Measurements from ENCODE around the gene FAM222A.

The FAM222A gene

DNA sequence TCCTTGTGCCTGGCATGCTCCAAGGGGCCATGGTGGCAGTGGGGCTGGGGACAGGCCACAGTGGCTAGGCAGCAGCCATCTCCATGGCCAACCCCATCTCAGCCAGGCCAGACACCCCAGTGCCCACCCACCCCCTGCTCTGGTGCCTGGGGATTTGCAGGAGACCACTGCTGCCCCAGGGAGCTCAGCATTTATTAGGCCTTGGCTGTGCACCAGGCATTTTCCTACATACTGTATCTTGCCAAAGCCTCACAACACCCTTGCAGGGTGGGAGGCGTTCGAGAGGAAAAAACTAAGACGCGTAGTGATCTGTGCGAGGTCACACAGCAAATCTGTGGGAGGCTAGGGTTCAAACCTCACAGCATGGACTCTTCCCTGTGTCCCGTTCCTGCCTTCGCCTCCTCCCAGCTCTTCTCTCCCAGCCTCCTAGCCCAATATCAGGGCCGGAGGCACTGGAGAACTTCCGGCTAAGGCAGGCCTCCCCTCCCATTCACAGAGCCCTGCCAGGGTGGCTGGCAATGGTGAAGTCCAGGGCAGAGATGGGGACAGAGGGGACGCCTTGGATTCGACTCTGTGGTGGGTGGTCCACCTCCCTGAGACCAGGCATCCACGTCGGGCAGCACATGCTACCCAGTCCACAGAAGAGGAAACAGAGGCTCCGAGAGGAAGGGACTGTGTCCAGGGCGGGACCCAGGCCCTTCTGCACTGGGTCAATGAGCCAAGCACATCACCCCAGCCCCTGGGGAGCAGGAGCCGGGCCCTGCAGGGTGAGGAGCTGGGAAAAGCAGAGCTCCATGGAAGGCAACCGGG is 57.4 kb downstream of the FAM222A start:
- DNase-seq (ENCODE audit: low read depth in 3 of 3, low spot score in 1 of 3): no peak

DNA sequence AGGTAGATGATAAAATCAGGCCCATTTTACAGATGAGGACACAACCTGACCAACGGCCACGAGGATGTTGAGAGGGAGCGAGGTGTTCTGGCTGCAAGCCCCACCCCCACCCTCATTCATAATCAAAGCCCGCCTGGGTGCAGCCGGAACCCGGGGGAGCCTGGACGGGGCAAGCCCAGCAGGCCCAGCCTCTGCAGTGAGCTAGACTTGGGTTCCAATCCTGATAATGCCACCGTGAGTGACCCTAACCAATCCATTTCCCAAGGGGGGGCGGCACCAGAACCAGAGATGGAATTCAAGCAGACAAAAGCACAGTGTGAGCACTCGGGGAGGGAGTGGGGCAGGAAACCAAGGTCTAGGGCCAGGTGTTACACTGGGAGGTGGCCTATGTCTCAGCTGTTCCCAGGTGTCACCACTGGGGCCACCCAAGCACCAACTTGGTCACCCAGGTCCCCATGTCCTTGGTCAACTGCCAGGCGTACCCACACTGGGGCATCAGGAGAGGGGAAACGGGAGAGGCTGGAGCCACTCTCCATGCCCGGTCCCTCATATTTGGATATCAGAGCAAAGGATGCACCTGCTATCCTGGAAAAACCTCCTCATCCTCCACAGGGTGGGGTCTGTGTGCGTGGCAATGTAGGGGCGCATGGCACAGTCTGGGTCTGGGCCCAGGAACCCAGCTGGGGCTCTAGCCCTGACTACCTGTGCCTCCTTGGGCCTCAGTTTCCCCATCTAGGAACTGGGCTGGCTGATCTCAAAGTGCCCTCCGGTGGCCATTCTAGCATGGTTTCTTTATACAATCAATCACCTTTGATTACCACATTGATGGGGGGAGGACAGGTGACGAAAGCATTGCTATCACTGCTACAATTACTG is 58.4 kb downstream of the FAM222A start:
- no peak for DNase-seq (ENCODE audit: low read depth in 3 of 3, low spot score in 1 of 3)

DNA sequence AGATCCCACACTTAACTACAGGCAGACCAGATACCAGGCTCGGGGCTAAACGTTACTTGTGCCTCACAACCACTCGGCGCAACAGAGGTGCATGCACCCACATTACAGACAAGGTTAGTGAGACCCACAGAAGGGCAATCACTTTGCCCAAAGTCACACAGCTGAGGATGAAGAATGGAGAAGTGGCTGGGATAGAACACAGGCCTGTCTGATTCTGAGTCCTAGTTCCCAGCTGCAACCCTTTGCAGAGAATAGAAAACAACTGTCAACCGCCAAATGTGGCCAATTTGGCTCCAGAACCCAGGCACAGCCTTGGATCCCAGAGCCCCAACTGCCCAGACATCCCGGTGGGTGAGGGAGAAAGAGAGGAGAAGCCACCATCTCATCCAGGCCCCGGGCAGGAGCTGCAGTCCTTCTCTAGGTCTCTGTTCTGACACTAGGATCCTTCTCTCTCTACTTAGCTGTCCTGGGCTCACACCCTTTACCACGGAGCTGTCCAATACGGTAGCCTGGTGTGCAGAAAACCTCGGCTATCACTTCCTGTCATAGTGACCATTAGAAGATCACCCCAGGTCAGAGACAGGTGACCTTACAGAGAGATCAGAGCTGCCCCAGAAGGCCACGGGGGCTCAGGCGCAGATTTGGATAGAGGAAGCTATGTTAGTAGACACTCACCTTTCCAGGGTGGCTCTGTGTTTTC is 59.1 kb downstream of the FAM222A start:
- DNase-seq (ENCODE audit: low read depth in 3 of 3, low spot score in 1 of 3): no peak

DNA sequence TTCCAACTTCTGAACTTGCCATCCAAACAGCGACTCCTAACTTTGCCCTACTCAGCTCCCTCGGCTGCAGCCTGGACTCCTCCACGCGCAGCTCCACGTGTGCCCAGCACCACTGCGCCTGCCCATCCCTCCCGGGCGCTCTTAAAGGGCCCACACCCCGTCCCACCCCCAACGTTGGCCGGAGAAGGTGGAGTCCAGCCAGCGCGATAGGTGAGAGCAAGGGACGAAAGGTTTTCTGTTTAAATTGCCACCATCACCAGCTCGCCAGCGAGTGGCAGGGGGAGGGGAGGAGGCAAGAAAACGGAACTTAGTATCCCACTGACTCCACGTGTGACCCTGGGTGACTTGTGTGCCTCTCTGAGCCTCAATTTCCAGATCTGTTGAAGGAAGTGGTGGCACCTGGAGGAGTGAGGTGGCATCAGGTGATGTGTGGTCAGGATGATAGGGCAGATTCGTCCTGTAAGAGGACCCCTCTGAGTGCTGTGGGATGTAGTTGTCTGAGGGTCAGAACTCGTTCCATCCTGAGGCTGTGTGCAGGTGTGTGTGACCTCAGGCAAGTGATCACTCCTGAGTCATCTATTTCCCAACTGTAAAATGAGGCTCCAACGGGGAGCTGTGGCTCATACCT is 59.9 kb downstream of the FAM222A start:
- no peak for DNase-seq (ENCODE audit: low read depth in 3 of 3, low spot score in 1 of 3)

DNA sequence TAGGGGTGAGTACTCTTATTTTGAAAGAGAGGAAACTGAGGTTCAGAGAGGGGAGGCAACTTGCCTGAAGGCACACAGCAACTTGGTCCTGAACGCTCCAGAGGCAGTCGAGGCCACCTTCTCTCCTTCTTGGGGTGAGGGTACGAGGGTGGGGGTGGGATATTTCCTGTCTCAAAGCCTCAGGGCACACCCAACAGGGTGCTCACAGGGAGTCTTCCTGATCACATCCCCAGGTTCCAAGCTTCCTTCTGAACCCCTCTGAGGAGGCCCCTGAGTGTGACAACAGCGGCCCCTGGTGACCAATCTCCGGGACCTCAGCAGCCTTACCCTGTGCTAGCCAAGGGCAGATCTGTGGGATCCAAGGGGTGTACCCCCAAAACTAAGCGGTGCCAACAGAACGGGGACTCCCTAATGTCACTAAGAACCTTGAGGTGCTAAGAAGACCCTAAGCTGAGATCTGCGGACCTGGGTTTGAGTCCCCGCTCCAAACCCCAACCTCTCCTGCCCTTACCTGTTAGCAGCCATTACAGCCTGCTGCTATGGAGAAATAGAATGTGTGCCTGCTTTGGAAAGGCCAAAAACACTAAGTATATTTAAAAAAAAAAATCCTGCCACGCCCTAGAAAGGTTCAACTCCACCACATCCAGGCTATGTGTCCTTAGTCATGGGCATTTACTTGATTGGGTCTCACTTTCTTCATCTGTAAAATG is 61.7 kb downstream of the FAM222A start:
- DNase-seq (ENCODE audit: low read depth in 3 of 3, low spot score in 1 of 3): peak; percentile 21 to 67 (median 42)

DNA sequence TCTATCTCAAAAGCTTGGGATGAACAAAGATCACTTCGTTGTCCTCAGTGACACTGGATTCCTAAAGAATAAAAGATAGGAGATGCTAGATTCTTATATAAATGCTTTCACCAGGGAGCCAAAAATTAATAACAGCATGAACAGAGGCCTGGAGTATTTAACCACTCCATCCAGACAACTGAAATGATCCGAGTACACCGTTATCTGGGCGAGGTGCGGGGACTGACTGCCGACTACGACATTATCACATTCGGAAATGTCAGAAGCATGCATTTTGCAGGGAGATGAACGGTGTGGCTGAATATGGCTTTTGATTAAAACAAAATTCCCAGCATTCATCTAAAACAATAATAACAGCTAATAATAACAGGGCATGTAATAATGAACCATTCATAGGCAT is 63.0 kb downstream of the FAM222A start:
- no peak for DNase-seq (ENCODE audit: low read depth in 3 of 3, low spot score in 1 of 3)

DNA sequence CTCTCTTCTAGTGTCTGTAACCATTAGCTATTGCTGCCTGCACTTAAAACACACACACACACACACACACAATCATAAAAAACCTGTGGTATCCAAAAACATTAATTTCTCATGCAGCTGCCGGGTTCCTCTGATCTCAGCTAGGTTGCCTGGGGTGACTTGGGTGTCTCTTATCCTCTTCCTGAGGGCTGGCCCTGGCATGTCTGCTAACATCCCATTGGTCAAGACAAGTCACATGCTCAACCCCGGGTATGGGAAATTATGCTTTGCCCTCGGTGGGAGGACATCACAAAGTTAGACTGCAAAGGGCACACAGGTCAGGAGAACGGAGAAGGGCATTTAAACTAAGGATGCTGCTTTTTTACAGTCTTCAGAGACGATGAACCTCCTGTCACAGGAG is 63.9 kb downstream of the FAM222A start:
- DNase-seq (ENCODE audit: low read depth in 3 of 3, low spot score in 1 of 3): peak in 1 of 3 donors; percentile 6

DNA sequence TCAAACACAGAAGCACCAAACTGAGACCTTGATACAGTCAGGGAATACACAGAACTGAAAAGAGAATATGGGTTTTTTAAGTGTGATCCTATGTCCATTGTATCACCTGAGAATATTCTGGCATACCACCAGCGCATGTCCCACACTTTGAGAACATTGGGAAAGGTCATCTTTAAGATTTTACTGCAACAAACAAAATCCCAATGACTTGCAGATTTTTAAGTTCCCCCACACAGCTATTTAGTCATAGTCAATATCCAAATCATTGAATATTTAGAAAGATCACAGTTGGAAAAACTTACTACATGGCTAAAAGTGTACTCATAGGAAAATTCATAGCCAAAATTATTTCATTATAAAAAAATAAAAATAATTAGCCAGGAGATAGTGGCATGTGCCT is 65.1 kb downstream of the FAM222A start:
- no peak for DNase-seq (ENCODE audit: low read depth in 3 of 3, low spot score in 1 of 3)

DNA sequence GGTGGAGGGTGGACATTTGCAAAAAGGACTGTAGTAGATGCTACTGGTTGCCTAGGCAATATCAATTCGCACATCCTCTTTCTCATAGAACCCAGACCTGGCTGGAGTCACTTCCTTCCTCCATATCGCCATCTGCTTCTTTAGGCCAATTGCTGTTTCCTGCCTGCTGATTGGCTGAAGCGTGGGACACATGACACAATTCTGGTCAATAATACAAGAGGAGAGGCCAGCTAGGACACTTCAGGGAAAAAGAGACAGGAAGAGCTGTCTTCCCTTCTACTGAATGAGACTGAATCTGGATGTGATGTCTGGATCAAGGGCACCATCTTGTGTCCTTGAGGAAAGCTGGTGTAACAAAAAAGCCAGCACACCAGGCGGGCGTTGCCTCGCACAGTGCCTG is 65.8 kb downstream of the FAM222A start:
- DNase-seq (ENCODE audit: low read depth in 3 of 3, low spot score in 1 of 3): no peak

DNA sequence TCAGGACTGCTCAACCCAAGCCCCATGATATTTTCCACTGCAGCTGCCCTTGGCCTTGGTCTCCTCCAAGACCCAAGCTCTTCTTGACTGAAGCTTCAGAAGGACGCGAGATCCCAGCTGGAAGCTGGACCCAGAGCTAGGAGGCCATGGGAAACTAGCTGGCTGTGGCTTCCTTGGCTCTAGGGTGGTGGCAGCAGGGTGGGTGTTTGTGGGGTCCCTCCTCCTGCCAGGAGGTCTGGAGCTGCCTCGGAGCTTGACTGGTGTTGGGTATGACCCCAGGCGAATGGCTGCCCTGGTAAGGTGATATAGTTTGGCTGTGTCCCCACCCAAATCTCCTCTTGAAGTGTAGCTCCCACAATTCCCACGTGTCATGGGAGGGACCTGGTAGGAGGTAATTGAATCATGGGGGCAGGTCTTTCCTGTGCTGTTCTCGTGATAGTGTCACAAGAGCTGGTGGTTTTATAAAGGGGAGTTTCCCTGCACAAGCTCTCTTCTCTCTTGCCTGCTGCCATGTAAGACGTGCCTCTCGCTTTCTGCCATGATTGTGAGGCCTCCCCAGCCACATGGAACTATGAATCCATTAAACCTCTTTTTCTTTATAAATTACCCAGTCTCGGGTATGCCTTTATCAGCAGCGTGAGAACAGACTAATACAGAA is 68.2 kb downstream of the FAM222A start:
- no peak for DNase-seq (ENCODE audit: low read depth in 3 of 3, low spot score in 1 of 3)

DNA sequence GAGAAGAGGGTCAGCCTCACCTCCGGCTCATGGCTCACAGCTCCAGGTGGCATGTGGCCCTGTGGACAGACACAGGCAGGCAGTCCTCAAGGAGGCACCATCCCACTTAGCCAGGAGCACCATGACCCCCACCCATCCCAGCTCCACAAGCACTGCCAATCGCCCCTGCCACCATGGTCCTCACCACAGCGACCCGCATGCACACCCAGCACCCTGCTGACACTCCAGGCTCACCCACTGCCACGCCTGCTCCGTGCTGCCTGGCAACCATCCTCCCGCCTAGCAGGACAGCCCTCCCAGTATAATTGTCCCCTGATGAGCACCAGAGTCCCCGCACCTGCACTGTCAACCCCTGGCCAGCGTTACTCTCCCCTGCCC is 68.7 kb downstream of the FAM222A start:
- no peak for DNase-seq (ENCODE audit: low read depth in 3 of 3, low spot score in 1 of 3)

DNA sequence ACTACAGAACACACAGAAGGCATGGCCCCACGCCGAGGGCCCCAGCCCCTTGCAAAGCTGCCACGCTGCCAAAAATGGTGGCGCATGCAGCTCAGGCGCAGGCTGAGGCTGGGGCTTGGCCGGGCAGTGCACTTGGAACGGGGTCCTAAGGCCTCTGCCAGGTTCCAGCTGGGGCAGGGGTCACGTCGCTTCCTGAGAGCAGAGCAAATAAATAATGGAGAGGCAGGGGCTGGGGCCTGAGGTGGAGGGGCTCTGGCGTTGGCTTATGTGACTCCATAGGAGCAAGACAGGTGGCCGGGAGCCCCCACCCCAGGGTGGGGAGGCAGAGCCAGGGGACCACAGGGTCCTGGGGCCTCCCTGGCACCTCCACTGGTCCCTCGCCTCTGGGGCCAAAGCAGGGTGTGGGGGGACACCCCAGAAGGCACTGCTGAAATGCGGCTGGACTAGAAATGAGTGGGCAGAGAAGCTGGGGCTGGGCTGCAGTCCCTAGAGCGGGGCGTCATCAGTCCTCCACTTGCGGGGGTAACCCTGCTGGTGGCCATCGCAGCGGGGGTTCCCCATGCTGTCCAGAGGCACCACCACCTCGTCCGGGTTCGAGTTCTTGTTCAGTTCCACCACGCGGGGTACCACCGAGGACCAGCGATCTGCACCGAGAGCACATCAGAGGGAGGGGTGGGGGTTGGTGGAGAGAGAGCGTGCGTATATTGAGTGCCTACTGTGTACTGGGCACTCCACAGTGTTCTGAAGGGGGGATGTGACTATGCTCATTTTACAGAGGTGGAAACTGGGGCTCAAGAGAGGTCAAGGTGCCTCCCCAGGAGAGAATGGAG is 69.7 kb downstream of the FAM222A start:
- DNase-seq (ENCODE audit: low read depth in 3 of 3, low spot score in 1 of 3): no peak

DNA sequence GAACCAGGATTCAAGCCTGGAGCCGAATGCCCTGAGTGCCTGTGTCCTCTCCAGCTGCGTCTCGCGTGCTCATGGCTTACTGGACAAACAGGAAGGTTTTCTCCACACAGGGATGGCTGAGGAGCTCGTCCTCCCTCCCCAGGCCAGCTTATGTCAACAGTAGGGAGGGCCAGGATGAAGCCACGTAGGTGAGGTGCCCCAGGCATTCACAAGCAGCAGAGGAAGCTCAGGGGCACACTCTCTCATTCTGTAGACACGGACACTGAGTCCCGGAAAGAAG is 70.3 kb downstream of the FAM222A start:
- DNase-seq (ENCODE audit: low read depth in 3 of 3, low spot score in 1 of 3): no peak

DNA sequence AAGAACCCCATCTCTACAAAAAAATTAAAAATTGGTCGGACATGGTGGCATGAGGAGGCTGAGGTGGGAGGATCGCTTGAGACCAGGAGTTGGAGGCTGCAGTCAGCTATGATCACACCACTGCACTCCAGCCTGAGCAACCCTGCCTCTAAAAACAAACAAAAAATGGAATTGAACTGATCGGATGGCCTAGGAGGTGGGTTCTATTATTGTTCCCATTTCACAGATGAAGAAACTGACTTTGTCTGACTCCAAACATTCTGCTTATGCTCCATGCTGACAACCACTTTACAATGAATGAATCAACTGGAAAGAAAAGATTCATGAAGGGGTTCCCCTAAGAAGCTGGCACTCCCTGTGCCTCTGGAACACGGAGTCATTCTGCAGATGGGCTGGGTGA is 72.2 kb downstream of the FAM222A start:
- no peak for DNase-seq (ENCODE audit: low read depth in 3 of 3, low spot score in 1 of 3)

DNA sequence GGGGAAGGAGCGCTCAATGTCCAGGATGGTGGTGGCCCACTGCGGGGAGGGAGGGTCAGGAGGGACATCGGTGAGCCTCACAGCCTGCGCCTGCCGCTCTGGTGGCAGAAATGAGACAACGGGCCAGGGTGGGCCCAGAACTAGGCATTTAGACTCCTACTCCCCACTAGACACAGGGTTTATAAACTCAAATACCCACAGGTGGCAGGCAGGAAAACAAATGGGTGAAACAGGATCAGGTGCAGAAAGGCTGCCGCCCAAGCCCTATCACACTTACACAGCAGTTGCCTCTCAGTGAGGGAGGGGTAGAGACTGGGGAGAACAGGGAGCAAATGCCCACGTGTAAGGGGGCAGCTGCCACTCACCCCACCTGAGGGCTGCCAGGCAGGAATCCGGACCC is 73.2 kb downstream of the FAM222A start:
- DNase-seq (ENCODE audit: low read depth in 3 of 3, low spot score in 1 of 3): no peak

DNA sequence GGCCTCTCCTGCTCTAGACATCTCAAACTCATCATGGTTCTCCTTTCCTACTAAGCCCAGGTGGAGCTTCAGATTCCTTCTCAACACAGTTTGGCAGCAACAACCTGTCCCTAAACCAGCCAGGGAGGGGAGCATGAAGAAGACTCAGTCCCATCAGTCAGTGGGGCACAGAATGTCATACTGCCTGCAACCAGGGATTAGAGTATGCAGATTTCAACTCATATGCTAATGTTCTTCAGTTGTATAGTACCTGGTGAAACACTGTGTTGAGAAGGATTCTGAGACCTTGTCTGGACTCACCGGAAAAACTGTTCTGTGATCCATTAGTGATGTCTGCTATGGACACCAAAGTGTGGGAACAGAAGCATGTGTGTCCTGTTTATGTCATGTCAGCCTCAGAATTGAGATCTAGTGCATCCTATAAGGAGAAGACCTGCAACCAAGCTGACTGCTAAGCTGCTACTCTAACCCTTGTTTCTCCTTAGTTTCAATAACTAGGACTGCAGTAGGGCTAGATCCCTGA is 76.0 kb downstream of the FAM222A start:
- no peak for DNase-seq (ENCODE audit: low read depth in 3 of 3, low spot score in 1 of 3)

DNA sequence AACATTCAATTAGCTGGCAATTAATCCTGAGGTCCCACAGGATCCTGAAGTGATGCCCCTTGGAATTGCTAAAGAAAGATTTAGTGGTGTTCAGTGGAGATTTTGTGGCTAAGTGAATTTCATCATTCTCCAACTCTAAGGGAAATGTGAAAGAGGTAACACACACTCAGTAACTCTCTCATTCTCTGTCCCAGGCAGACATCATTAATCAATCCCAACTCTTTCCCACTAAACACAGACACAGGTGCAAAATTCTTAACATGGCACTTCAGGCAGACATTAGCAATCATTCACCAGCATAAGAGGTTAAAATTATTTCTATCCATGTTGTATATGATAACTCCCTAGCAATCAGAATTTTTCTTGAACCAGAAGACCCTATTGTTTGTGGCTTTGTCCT is 79.4 kb downstream of the FAM222A start:
- no peak for DNase-seq (ENCODE audit: low read depth in 3 of 3, low spot score in 1 of 3)

DNA sequence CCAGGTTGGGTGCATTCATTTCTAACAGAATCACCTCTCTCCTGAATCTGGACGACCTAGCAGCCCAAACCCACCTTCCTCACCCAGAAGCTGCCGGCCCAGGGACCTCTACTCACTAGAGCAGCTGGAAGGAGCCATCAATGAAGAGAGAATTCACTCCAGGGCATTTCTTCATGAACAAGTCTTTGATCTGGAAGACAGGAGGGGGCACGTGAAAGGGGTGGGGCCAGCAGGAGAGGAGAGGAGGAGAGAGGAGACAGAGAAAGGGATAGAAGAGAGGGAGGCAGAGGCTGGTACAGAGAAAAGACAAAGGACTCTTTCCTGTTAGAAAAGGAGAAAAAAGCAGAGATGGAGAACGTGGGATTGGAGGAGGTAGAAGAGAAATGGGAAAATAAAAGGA is 79.8 kb downstream of the FAM222A start:
- no peak for DNase-seq (ENCODE audit: low read depth in 3 of 3, low spot score in 1 of 3)

DNA sequence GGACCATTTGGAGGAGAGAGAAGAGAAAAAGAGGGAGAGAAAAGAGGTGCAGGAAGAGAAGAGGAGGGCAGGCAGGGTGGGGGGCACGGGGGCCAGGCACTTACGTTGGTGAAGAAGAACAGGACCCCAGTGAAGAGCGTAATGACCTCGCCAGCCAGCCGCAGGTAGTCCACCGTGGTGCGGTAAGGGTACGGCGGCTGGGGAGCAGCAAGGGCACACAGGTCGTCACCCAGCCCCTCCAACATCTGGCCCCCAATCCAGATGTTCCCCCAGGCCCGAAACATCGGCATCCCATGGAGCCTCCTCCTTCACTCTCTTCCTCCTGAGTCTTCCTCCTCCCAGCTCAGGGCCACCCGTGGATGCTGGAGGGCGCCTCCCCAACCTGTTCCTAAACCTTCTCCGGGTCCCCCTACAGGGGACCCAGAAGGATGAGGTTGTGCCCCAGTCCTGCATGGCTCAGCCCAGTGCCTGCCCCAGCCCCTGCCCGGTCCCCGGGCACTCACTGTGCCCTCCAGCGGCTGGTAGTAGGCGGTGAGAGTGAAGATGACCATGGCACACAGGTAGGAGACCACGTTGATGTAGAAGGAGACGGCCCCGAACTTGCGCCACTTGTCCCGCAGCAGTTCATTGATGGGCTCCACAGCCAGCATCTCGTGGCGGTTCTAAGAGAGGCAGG is 80.3 kb downstream of the FAM222A start:
- DNase-seq (ENCODE audit: low read depth in 3 of 3, low spot score in 1 of 3): no peak

All from stimulated activated CD4-positive, alpha-beta T cell treated with anti-CD3 and anti-CD28 coated beads, TNF-alpha, amount 100 ng/mL, for 1 hour (primary cell).